GM21390 (cell line): Measurements from ENCODE around the gene CMIP.
A peak's percentile ranks its signal among the peaks of the same experiment; 100 is the strongest.
"Not testable (repeated sequence)": the region's sequence is repeated elsewhere in the genome, so short reads cannot be mapped to it uniquely, and the experiment has no call there.

Experiments
- ATAC-seq: cut with Tn5 transposase; IDR thresholded peaks from one replicate; pipeline ENCODE4 v1.9.1; 2021; ENCODE audit not compliant: unreplicated experiment

CMIP gene

DNA sequence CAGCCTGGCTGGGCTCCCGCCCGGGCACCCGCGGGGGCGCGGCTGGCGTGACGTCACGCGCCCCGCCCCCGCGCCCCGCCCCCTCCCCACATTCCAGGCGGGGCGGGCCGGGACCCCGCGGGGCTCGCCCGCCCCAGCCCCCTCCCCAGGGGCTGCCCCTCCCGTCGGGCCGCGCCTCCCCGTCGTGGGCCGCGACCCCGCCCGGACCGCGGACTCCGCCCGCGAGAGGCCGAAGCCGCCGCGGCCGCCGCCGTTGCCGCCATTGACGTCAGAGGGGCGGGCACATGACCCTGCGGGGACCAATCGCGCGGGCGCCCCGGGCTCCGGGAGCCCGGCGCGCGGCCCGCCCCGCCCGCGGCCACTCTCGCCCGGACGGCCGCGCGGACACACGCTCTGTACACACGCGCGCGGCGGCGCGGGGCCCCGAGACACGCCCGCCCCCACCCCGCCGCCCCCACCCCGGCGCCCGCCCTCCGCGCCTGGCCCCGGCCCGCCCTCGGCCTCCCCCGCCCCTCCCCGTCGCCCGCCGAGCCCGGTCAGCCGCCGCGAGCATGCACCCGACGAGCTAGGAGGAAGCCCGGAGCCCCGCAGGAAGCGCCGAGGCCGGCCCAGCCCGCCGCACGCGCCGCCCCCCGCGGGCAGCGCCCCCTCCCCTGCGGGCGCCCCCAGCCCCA is at the start of gene CMIP:
Gene CMIP, plus strand, starts transcription at position 361 of the 674 bp plus-strand sequence.
- peak; percentile 83 for ATAC-seq

DNA sequence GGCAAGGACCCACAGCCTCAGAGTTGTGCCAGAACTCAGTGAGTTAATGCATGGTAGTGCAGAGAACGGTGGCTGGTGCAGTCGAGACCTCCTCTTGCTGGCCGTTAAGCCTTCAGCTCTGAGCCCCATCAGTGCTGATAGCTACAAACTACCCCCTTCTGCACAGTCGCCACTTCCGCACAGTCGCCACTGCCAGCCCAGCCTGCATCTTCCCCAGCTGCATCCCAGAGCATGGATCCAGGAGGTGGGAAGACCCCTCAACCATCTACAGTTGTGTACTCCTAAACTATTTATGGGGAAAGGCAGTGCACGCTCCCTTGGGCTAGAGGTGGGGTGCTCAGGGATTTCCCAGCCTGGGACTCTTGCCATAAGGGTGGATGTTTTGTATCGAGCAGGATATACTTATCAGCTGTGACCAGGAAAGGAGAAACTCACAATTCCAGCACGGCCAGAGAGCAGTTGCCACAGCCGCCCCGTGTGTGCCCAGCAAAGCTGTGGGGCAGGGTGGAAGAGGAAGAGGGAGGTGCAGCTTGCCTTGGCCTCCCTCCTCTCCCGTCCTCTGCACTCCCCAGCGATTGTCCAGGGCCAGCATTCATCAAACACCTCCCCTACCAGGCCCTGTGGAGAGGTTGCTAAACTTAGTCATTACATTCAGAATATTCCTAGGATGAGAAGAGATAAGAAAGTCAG is 49.5 kb upstream of the CMIP start:
- no peak for ATAC-seq

DNA sequence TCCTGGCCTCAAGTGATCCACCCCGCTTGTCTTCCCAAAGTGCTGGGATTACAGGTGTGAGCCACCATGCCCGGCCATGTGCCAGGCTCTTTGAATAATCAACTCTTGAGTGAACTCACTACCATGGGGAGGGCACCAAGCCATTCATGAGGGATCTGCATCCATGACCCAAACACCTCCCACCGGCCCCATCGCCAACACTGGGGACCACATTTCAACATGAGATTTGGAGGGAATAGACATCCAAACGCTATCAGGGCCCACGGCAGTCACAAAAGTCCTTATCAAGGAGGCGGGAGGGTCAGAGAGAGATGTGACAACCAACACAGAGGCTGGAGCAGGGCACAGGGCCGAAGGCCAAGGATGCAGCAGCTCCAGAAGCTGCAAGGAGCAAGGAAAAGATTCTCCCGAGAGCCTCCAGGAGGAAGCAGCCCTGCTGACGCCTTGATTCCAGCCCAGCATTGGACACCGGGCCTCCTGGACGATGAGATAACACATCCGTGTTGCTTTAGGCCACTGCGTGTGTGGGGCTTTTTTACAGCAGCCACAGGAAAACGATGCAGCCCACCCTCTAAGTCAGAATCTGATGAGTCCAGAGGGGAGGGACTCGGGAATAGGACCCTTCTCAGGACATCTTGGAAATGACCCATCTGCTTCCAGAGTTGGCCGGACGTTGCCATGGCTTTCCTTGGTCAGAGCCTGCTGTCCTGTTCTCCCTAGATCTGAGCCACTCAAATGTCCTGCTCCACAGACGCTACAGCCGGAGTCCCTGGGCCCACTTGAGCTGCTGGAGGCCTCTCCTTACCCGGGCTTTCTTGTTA is 47.3 kb upstream of the CMIP start:
- no peak for ATAC-seq

DNA sequence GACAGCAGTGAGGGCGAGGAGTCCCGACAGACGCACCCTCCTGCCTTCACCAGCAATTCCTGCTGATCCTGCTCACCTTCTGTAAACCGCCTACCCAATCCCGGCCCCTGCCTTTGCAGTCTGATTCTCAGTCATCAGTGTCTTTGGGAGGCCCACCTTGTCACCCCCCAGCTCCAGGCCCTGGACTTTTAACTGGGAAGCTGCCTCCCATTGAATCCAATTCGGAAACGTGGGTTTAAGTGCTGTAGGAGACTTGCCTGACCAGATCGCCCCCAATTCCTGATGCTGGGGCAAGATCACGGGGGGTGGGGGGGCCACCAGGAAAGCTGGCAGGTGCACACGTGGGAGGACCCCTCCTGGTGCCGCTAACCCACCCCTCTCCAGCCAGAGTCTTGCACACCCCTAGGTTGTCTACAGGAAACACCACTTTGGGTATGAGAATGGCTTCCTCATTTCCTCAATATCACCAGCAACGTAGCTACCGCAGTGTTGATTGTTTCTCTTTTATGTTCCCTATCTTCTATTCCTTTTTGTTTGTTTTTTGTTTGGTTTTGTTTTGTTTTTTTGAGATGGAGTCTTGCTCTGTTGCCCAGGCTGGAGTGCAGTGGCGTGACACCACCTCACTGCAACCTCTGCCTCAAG is 46.6 kb upstream of the CMIP start:
- no peak for ATAC-seq

DNA sequence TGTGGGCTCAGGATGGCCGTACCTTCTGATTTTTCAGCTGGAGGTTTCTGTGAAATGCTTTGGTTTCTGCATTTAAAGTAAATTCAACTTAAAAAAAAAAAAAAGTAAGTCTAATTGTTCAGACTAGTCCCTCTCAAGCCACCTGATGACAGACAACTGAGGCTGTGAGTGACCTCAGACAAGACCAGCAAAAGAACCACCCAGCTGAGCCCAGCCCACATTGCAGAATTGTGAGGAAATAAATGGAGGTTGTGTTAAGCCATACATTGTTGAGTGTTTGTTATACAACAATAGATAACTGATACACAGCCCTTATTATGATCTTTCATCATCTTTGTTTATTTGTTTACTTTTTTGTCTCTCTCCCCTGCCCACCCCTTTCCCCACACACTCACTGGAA is 44.7 kb upstream of the CMIP start:
- no peak for ATAC-seq

DNA sequence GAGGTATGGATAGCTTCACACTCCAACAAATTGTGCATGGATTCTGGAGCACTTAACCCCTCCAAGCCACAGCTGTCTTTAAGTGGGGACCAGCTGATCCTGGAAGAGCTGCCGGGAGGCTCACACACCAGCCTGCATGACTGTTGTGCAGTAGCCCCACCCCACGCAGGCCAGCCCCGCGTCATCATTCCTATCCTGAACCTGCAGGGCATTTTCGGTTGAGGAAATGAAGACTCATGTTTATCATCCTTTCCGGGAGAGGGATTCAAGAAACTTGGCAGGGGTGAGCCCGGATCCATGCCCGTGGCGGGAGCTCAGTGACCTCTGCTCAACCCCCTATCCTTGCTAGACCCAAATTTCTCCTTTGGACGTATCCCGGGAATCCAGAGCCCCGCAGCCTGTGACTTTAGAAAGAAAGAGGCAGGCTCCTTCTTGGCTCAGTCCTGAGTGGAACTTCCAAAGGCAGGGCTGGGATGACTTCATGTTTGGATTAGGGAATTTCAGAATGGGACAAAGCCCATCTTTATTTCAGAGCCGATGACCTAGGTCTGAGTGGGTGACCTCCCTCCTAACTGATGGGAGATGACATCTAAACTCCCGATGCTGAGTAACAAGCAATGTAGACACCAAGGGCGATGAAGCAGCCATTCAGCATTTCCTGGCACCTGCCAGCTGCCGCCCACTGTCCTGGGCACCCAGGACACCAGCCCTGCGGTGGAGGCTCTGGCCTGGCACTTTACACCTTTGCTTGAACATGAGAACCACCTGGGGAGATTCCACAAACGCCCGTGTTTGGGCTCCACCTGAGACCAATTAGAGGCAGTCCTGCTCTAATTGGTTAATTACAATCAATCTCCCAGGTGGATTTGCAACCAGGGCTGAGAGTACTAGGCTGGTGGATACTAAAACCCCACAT is 43.3 kb upstream of the CMIP start:
- no peak for ATAC-seq

DNA sequence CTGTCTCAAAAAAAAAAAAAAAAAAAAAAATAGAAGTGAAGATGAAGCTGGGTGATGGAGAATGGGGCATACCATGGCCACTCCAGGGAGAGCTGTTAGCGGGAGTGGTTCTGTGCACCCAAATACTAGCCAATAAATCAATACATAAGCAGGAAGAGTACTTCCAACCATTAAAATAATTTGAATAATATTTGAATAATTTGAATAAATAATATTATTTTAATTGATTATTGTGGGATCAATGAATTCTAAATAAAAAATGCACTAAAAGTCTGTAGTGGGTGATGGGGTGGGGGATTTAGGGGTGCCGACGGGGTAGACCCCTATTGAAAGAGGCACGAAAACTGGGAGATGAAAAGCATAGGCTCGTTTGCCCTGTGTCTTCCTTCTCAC is 41.4 kb upstream of the CMIP start:
- no peak for ATAC-seq

DNA sequence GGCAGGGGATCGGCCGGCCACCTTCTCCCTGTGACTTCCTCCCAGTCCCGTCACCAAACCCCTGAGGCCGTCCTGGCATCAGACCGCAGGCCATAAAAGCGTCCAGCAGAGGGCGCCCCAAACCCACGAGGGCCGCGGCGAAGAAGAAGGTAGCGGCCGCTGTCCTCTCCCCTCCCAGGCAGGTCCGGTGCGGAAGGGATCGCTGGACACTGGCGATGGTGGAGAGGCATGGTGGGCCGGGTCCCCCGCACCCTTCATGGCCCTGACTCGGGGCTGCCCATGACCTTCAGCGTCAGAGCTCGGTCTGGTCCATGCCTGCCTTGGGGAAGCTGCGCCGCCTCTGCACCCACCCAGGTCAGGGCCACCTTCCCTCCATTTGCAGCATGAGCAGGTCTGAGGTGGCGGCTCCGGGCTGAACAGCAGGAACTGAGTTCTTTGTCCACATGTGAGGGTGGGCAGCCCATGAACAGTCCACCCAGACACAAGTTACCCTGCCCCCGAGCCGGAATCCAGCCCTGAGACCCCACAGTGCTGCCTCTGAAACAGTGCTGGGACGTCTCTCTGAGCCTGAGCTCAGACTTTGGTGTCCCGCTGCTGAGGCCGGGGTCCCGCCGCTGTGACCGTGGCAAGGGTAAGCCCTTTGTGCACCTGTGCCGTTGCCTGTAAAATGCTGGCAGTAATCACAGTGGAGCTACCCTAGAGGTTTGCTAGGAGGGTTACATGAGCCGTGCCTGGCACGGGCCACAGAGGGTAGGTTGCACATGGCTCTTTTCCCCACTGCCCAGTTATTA is 40.8 kb upstream of the CMIP start:
- ATAC-seq = peak; percentile 75

DNA sequence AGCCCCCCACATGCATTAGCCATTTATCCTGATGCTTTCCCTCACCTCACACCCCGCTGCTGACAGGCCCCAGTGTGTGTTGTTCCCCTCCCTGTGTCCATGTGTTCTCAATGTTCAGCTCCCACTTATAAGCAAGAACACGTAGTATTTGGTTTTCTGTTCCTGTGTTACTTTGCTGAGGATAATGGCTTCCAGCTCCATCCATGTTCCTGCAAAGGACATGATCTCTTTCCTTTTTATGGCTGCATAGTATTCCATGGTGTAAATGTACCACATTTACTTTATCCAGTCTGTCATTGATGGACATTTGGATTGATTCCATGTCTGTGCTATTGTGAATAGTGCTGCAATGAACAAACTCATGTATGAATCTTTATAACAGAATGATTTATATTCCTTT is 39.6 kb upstream of the CMIP start:
- ATAC-seq = not testable (repeated sequence)

DNA sequence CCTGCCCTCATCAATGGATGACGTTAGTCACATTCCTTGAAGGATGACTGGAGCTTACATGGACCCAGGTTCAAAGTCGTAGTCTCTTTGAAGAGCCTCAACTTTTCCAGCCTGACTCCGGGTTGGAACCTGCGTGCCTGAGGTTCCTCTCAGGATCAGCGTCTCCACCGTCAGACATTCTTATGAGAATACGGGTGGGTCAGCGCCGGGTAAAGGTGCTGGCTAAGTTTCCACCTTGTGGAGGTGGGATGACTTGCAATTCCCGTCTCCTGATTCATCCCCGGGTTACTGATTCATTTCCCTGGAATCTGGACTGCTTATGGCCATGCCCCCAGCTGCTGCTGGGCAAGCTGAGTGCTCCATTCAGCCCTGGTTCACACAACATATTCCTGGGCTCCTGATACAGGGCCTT is 38.9 kb upstream of the CMIP start:
- ATAC-seq = no peak

DNA sequence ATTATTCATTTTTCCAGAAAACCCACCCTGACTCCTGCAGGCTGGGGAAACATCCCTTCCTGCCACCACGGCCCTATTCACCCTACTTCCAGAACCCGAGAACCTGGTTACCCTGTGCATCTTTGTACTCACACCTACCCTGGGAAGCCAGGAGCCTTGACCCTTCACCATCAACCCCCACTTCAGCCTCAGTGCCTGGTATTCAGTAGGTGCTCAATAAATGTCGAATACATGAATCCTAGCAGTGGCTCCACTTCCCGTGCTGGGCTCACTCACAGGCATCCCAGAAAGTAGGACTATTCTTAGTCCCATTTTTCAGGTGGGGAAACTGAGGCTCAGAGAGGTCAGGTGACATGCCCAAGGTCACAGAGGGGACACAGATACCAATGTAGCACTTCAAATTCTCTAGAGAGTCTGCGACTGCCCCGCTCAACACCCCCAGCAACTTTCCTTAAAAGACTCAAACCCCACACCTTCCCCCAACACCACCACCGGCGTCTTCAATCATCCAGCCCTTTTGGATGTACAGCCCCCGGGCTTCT is 36.1 kb upstream of the CMIP start:
- no peak for ATAC-seq

DNA sequence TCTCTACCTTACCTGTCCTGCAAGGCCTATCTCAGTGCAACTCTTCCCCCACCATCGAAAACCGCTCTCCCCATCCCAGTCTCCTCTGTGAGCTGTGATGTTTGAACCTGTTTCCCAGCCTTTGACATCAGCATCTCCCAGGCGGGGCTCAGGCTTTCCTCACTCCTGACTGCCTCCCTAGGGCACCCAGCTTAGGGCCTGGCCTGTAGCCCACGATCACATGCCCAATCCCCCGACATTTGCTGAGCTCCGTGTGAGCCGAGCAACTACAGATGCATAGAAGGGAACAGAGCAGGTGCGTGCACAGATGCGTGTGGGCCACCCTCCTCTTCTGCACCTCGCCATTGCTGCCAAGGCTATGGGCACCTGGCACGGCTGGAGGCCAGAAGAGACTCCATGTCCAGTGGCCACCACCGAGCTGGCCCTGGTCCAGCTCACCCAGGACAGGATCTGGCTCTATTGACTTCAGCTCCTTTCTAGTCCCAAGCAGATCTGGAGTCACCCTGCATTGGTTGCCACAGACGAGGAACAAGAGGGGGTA is 35.5 kb upstream of the CMIP start:
- no peak for ATAC-seq

DNA sequence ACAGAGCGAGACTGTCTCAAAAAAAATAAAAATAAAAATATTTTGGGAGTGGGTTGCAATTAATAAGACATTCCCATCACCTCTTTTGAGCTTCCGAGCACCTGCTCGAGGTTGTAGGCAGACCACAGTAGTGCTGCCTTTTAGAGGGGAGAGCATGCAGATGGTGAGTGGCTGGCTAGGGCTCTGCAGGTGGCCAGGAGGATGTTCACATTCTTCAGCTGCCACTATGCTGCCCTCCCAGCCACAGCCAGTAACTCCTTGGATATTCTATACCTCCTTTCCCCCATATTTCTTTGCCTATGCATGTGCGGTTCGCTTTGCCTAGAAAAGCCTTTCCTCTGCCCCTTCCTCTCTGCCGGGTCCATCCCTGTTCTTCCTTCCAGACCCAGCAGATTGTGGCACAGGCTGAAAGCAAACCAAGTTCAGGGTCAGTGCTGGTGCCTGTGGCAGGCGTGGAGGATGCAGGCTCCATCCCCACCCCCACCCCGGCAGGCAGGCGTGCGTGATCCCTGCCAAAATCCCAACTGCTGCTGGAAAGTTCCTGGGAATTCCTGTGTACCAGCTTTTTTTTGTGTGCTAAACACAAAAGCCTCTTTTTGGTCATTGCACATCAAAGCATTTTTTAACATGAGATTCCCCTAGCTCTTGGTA is 33.8 kb upstream of the CMIP start:
- ATAC-seq = no peak

DNA sequence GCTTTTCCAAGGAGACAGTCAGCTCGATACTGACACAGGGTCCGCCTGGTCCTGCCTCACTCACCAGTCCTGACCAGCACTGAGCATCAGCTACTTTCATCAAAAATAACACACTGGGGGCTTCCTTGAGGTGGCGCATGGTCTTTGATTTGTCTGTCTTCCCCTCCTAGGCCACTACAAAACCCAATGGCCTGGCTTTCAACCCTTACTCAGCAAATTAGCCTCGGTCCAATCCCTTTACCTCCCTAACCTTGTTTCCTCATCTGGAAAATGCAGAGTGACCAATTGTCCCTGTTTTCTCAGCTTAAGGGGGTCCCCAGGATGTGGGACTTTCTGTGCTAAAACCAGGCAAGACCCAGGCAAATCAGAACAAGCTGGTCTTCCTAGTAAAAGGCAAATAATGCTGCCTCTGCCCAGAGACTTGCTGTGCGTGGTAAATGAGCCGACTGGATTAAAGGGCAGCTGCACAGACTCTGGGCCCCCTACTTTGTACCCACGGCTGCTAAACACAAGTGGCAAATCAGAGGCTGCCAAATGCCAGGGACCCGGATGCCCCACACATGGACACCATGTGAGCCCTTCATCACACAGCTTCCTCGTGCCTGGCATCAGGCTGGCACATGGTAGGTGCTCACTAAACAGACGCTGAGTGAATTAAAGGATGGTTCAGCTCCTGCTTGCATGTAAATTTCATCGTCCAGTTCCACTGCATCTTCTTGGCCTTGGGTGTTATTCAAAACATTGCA is 31.2 kb upstream of the CMIP start:
- no peak for ATAC-seq

DNA sequence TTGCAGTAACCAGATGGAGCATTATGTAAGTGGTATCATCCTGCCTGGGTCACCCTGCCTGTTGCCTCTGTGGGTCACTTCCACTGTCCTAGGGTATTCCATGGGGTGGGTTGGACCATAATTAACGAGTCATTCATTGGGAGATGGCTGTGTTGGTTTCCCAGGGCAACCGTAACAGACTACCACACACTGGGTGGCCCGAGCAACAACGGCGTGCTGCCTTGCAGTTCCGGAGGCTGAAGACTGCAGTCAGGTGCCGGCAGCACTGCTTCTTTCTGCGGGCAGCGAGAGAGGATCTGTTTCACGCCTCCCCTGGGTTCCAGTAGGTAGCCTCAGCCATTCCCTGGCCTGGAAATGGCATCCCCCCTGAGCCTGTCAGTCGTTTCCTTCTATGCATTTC is 28.9 kb upstream of the CMIP start:
- no peak for ATAC-seq

DNA sequence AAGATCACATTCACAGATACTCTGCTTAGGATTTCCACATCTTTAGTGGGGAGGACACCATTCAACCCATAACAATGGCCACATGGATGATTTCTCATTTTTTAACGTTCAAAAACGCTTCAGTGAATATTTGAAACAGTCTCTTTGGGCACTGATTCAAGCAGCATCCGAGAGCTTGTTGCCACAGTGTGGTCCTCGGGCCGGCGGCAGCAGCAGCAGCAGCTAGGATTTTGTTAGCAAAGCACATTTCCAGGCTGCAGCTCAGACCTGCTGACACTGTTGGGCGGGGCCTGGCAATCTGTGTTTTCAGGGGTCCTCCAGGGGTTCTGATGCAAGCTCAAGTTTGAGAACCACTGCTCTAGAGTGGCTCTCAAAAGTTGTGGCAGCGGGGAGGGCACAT is 27.9 kb upstream of the CMIP start:
- ATAC-seq = no peak

DNA sequence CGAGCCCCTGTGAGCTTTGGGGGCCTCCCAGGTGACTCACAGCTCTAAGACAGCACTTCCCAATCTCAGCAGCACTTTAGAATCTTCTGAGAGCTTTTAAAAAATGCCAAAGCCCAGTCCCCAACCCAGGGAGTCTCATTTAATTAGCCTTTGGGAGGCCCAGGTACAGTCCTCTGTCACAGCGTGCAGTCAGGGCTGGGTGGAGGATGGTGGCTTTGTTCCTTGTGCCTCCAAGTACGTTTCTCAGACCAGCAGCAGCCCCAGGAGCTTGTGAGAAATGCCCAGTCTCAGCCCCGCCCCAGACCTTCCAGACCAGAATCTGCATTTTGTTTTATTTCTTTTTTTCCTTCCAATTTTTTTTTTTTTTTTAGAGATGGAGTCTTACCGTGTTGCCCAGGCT is 27.4 kb upstream of the CMIP start:
- no peak for ATAC-seq

DNA sequence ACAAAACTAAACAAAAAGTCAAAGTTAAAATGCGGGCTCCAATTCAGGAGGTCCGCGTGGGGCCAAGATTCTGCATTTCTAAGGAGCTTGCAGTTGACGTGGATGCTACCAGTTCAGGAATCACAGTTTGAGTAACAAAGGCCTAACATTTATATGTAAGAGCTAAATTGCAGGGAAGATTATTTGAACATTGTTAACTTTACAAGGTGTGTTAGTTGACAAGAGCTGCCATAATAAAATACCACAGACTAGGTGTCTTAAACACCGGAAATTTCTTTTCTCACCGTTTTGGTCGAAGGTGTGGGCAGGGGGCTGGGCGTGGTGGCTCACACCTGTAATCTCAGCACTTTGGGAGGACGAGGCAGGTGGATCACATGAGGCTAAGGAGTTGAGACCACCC is 24.8 kb upstream of the CMIP start:
- no peak for ATAC-seq
